Gastrocnemius medialis (tissue), 4 donors: ENCODE data around the gene SPN. TPM values are rescaled to one million over a fixed set of nuclear protein-coding genes. Genes with fewer than 3 reads are reported as not detected.
"Not testable (repeated sequence)": the region's sequence is repeated elsewhere in the genome, so short reads cannot be mapped to it uniquely, and the experiment has no call there.

Experiments used
- ATAC-seq, 2 donors: fragments of 150-250 bp; one replicate each; pipeline ENCODE4 v1.9.1; 2016
- DNase-seq, 2 donors: peaks; one replicate each; pipeline ENCODE4 v3.0.0-alpha.2; 2019
- H3K27ac ChIP-seq, 4 donors: fragments of 200-600 bp; sonication (generic); 1 replicate in 1 of 4; 2 replicates in 3 of 4; pipeline ENCODE4 v1.5.1; 2016 to 2018; ENCODE audit warnings: mild to moderate bottlenecking in 2 of 4, moderate library complexity in 1 of 4
- H3K27me3 ChIP-seq, 3 donors: fragments of 200-600 bp; sonication (generic) in 2 of 3; 1 replicate in 1 of 3; 2 replicates in 2 of 3; pipeline versions ENCODE4 v1.5.1 to v1.6.0; 2016 to 2019; ENCODE audit warnings: mild to moderate bottlenecking in 1 of 3, moderate library complexity in 1 of 3
- H3K36me3 ChIP-seq, 2 donors: fragments of 200-600 bp; sonication (generic) in 1 of 2; one replicate each; pipeline ENCODE4 v1.5.1; 2017 to 2018
- H3K4me1 ChIP-seq, 2 donors: fragments of 200-600 bp; sonication (generic) in 1 of 2; one replicate each; pipeline ENCODE4 v1.5.1; 2016 to 2017; ENCODE audit warnings: mild to moderate bottlenecking in 2 of 2
- H3K4me3 ChIP-seq, 4 donors: fragments of 200-600 bp; sonication (generic) in 3 of 4; 1 replicate in 1 of 4; 2 replicates in 3 of 4; pipeline ENCODE4 v1.5.1; 2016 to 2019; ENCODE audit warnings: mild to moderate bottlenecking in 2 of 4
- H3K9me3 ChIP-seq, 3 donors: fragments of 200-600 bp; sonication (generic) in 2 of 3; 1 replicate in 1 of 3; 2 replicates in 2 of 3; pipeline ENCODE4 v1.5.1; 2016 to 2019
- CTCF ChIP-seq, 5 experiments: fragments of 450-650 bp in 3 of 5; fragments of 200-600 bp in 2 of 5; sonication (generic) in 2 of 5; IDR thresholded peaks in 4 of 5; conservative IDR thresholded peaks in 1 of 5; 1 replicate in 4 of 5; 2 replicates in 1 of 5; pipeline ENCODE4 v1.5.1; 2016 to 2019; ENCODE audit warnings: antibody characterized with exemption in 5 of 5, mild to moderate bottlenecking in 3 of 5, moderate library complexity in 3 of 5
- POLR2A ChIP-seq, 2 donors: fragments of 450-650 bp; IDR thresholded peaks; one replicate each; pipeline ENCODE4 v1.6.1; 2017; ENCODE audit warnings: antibody characterized with exemption in 2 of 2, mild to moderate bottlenecking in 2 of 2, moderate library complexity in 2 of 2
- in situ Hi-C, 4 donors: fragments of 200-750 bp; cut with MboI; loops; one replicate each; pipeline versions ENCODE4 v1.15.0 to v1.8.0; 2017; ENCODE audit warnings: low sequenced_read_pairs in 4 of 4
- intact Hi-C: fragments of 100-400 bp; cut with DNase I; formaldehyde crosslinking; loops from one replicate; pipeline ENCODE4 v1.15.1; 2023; ENCODE audit warnings: low total_unique reads
- total RNA-seq, 4 donors: library from RNA; depleted of rRNA; stranded (reverse); fragments of >200 nt; gene quantifications; one replicate each; pipeline versions ENCODE4 v1.1.0 to v1.2.3, GENCODE V29; 2016

The SPN gene
- total RNA-seq, 4 donors from 2014 or later, result 0.12 to 0.88 (median 0.84) TPM; not detected in 1

- Histone ChIP-seq H3K9me3 (no peaks in the 10 kb centered on the region), H3K36me3 (no peaks in the 10 kb centered on the region), H3K27ac (no peak overlapping the region), H3K4me3 (no peak overlapping the region), H3K4me1 (no peaks in the 10 kb centered on the region), H3K27me3 (no peaks in the 10 kb centered on the region)
- ATAC-seq (no peak), DNase-seq (no peak)
- intact Hi-C loops (no loop called here), in situ Hi-C loops (loop anchor here in 2 of 4 donors (25.0 kb wide), 2 partner anchors 324 to 349 kb away; partner anchors contain the start of genes C16orf92 (in 1 of the 2), DOC2A (in 1 of the 2) and TLCD3B (in 1 of the 2))
- TF ChIP-seq POLR2A (IDR thresholded peaks at IDR 0.05), result no peak
- TF ChIP-seq CTCF (IDR thresholded peaks at IDR 0.05 in 4 of 5, conservative IDR thresholded peaks at IDR 0.05 in 1 of 5), result no peak
Observed at GRCh38 chr16:29688172-29688571, 25.1 kb downstream of the SPN start.

- H3K27ac ChIP-seq, H3K36me3 ChIP-seq, H3K9me3 ChIP-seq, intact Hi-C loops, H3K4me3 ChIP-seq, H3K27me3 ChIP-seq, DNase-seq, ATAC-seq, H3K4me1 ChIP-seq: not testable (repeated sequence)
- in situ Hi-C loops, result loop anchor here in 3 of 4 donors (10.0 to 25.0 kb wide), 3 partner anchors 155 to 348 kb away; partner anchors contain the start of genes C16orf92 (in 1 of the 3), DOC2A (in 1 of the 3) and TLCD3B (in 1 of the 3)
Observed at GRCh38 chr16:29689490-29690351, 26.7 kb downstream of the SPN start.

GRCh38 chr16:29692606-29693005 lies 29.6 kb downstream of the SPN start:
- H3K4me3 ChIP-seq, intact Hi-C loops, H3K27ac ChIP-seq, H3K36me3 ChIP-seq, H3K27me3 ChIP-seq, H3K9me3 ChIP-seq, ATAC-seq, H3K4me1 ChIP-seq, DNase-seq: not testable (repeated sequence)
- in situ Hi-C loops, result loop anchor here in 3 of 4 donors (10.0 to 25.0 kb wide), 3 partner anchors 152 to 345 kb away; partner anchors contain the start of genes C16orf92 (in 1 of the 3), DOC2A (in 1 of the 3) and TLCD3B (in 1 of the 3)

- Histone ChIP-seq H3K9me3 (no peaks in the 10 kb centered on the region), H3K36me3 (no peaks in the 10 kb centered on the region), H3K27me3 (no peaks in the 10 kb centered on the region), H3K4me3 (peak overlapping the region; percentile 5 to 41 (median 26)), H3K27ac (peak overlapping the region; percentile 48 to 72 (median 61)), H3K4me1 (peaks cover 3 to 4% of the 10 kb centered on the region in 2 donors)
- TF ChIP-seq POLR2A (IDR thresholded peaks at IDR 0.05) (no peak), CTCF (IDR thresholded peaks at IDR 0.05 in 4 of 5, conservative IDR thresholded peaks at IDR 0.05 in 1 of 5) (no peak)
- intact Hi-C loops (no loop called here), in situ Hi-C loops (loop anchor here in 3 of 4 donors (10.0 to 25.0 kb wide), 3 partner anchors 150 to 343 kb away; partner anchors contain the start of genes C16orf92 (in 1 of the 3), DOC2A (in 1 of the 3) and TLCD3B (in 1 of the 3))
- DNase-seq, result peak in 1 of 2 donors; percentile 59
- peak; percentile 74 to 85 for ATAC-seq
Observed at GRCh38 chr16:29694384-29695195, 31.5 kb downstream of the SPN start.

GRCh38 chr16:29695675-29696074 lies 32.6 kb downstream of the SPN start:
- H3K27ac ChIP-seq, intact Hi-C loops, H3K4me1 ChIP-seq, ATAC-seq, DNase-seq, H3K4me3 ChIP-seq, H3K27me3 ChIP-seq, H3K9me3 ChIP-seq, H3K36me3 ChIP-seq: not testable (repeated sequence)
- in situ Hi-C loops, result loop anchor here in 3 of 4 donors (10.0 to 25.0 kb wide), 3 partner anchors 149 to 342 kb away; partner anchors contain the start of genes C16orf92 (in 1 of the 3), DOC2A (in 1 of the 3) and TLCD3B (in 1 of the 3)
